Measurements from ENCODE around the gene MID1IP1.

Gene MID1IP1

DNA sequence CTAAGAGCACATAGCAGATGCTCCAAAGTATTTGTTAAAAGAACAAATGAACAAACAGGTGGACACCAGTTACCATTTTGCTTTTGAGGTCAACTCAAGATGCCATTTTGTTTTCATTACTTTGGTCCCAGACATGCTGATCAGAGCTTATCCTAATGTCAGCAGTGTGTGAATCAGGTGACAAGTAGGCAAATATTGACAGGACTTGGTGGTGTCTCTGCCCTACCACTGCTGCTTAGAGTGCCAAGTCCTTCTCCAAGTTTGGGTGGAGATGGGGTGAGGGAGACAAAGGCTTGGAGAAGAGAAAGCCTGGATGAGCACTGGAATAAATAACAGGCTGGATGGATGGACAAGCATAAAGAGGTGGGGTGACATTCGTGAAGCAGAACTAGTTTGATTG is 38.7 kb downstream of the MID1IP1 start:
- H3K4me1 ChIP-seq (ENCODE audit: control insufficient read depth, low read depth, low read length), result no peaks in the 10 kb centered on the region
- no peak overlapping the region for H2AK5ac ChIP-seq (ENCODE audit: low read length)
- no peak overlapping the region for H2BK15ac ChIP-seq (replicated peaks; ENCODE audit: low read depth)
- H3K4me2 ChIP-seq (ENCODE audit: low read length), result no peak overlapping the region
- no peak overlapping the region for H3K27ac ChIP-seq (ENCODE audit: low read depth, low read length)
- H3K9ac ChIP-seq (ENCODE audit: low read length), result no peak overlapping the region
- H4K8ac ChIP-seq (ENCODE audit: low read depth, low read length), result no peak overlapping the region
- H3K27me3 ChIP-seq (ENCODE audit: insufficient read depth, low read length, poor library complexity), result no peaks in the 10 kb centered on the region
- H3K79me2 ChIP-seq (ENCODE audit: control insufficient read depth, insufficient read depth, low read length), result no peaks in the 10 kb centered on the region
- no peak overlapping the region for H2BK120ac ChIP-seq (ENCODE audit: low read depth, low read length)
- H4K5ac ChIP-seq (ENCODE audit: low read length), result no peak overlapping the region
- H3K4me3 ChIP-seq (ENCODE audit: low read length), result no peak overlapping the region
- H3K23ac ChIP-seq (ENCODE audit: low read length), result no peak overlapping the region
- H3K4ac ChIP-seq (ENCODE audit: low read depth, low read length), result no peak overlapping the region
- H3K79me1 ChIP-seq (ENCODE audit: low read length), result no peaks in the 10 kb centered on the region
- no peak overlapping the region for H2BK5ac ChIP-seq (ENCODE audit: low read length)
- H3K56ac ChIP-seq (ENCODE audit: low read length), result no peak overlapping the region
- no peak overlapping the region for H3K18ac ChIP-seq (ENCODE audit: low read length)
- no CpG with 5 or more reads among the region's 1 CpG for WGBS (ENCODE audit: extremely low coverage, insufficient coverage, low lambda C conversion rate)
- DNase-seq, result no peak
- no peaks in the 10 kb centered on the region for H3K36me3 ChIP-seq (ENCODE audit: control insufficient read depth, insufficient read depth, low read length)

GRCh38 chrX:38841750-38842149 is 40.5 kb downstream of the MID1IP1 start:
- no peaks in the 10 kb centered on the region for H3K79me2 ChIP-seq (ENCODE audit: control insufficient read depth, insufficient read depth, low read length)
- H3K79me1 ChIP-seq (ENCODE audit: low read length), result no peaks in the 10 kb centered on the region
- no peak overlapping the region for H2BK120ac ChIP-seq (ENCODE audit: low read depth, low read length)
- H2BK15ac ChIP-seq (replicated peaks; ENCODE audit: low read depth), result no peak overlapping the region
- H3K18ac ChIP-seq (ENCODE audit: low read length), result no peak overlapping the region
- H4K8ac ChIP-seq (ENCODE audit: low read depth, low read length), result no peak overlapping the region
- H4K5ac ChIP-seq (ENCODE audit: low read length), result no peak overlapping the region
- H3K4me2 ChIP-seq (ENCODE audit: low read length), result no peak overlapping the region
- no peak overlapping the region for H3K9ac ChIP-seq (ENCODE audit: low read length)
- DNase-seq, result no peak
- H3K27ac ChIP-seq (ENCODE audit: low read depth, low read length), result no peak overlapping the region
- H3K4me3 ChIP-seq (ENCODE audit: low read length), result no peak overlapping the region
- WGBS (ENCODE audit: extremely low coverage, insufficient coverage, low lambda C conversion rate), result no CpG with 5 or more reads among the region's 2 CpGs
- H2AK5ac ChIP-seq (ENCODE audit: low read length), result no peak overlapping the region
- H3K4me1 ChIP-seq (ENCODE audit: control insufficient read depth, low read depth, low read length), result no peaks in the 10 kb centered on the region
- H2BK5ac ChIP-seq (ENCODE audit: low read length), result no peak overlapping the region
- H3K23ac ChIP-seq (ENCODE audit: low read length), result no peak overlapping the region
- H3K56ac ChIP-seq (ENCODE audit: low read length), result no peak overlapping the region
- no peak overlapping the region for H3K4ac ChIP-seq (ENCODE audit: low read depth, low read length)
- H3K36me3 ChIP-seq (ENCODE audit: control insufficient read depth, insufficient read depth, low read length), result no peaks in the 10 kb centered on the region
- no peaks in the 10 kb centered on the region for H3K27me3 ChIP-seq (ENCODE audit: insufficient read depth, low read length, poor library complexity)

GRCh38 chrX:38845426-38845825 is 44.2 kb downstream of the MID1IP1 start:
- Histone ChIP-seq H3K18ac (ENCODE audit: low read length) (no peak overlapping the region), H3K23ac (ENCODE audit: low read length) (no peak overlapping the region), H3K56ac (ENCODE audit: low read length) (no peak overlapping the region), H3K79me2 (ENCODE audit: control insufficient read depth, insufficient read depth, low read length) (no peaks in the 10 kb centered on the region), H4K5ac (ENCODE audit: low read length) (no peak overlapping the region), H2AK5ac (ENCODE audit: low read length) (no peak overlapping the region), H3K79me1 (ENCODE audit: low read length) (no peaks in the 10 kb centered on the region), H3K36me3 (ENCODE audit: control insufficient read depth, insufficient read depth, low read length) (no peaks in the 10 kb centered on the region), H3K27ac (ENCODE audit: low read depth, low read length) (no peak overlapping the region), H4K8ac (ENCODE audit: low read depth, low read length) (no peak overlapping the region), H3K4me2 (ENCODE audit: low read length) (no peak overlapping the region), H2BK120ac (ENCODE audit: low read depth, low read length) (no peak overlapping the region), H3K4ac (ENCODE audit: low read depth, low read length) (no peak overlapping the region), H3K27me3 (ENCODE audit: insufficient read depth, low read length, poor library complexity) (no peaks in the 10 kb centered on the region), H3K4me3 (ENCODE audit: low read length) (no peak overlapping the region), H3K4me1 (ENCODE audit: control insufficient read depth, low read depth, low read length) (no peaks in the 10 kb centered on the region), H2BK15ac (replicated peaks; ENCODE audit: low read depth) (no peak overlapping the region), H3K9ac (ENCODE audit: low read length) (no peak overlapping the region), H2BK5ac (ENCODE audit: low read length) (no peak overlapping the region)
- no peak for DNase-seq
- no CpG with 5 or more reads among the region's 4 CpGs for WGBS (ENCODE audit: extremely low coverage, insufficient coverage, low lambda C conversion rate)

GRCh38 chrX:38847206-38847902 is 46.1 kb downstream of the MID1IP1 start:
- H3K79me1 ChIP-seq (ENCODE audit: low read length), result no peaks in the 10 kb centered on the region
- no peak overlapping the region for H3K56ac ChIP-seq (ENCODE audit: low read length)
- H3K36me3 ChIP-seq (ENCODE audit: control insufficient read depth, insufficient read depth, low read length), result no peaks in the 10 kb centered on the region
- no peak overlapping the region for H3K4ac ChIP-seq (ENCODE audit: low read depth, low read length)
- no peak for DNase-seq
- H3K79me2 ChIP-seq (ENCODE audit: control insufficient read depth, insufficient read depth, low read length), result no peaks in the 10 kb centered on the region
- no CpG with 5 or more reads among the region's 5 CpGs for WGBS (ENCODE audit: extremely low coverage, insufficient coverage, low lambda C conversion rate)
- H3K23ac ChIP-seq (ENCODE audit: low read length), result no peak overlapping the region
- H3K9ac ChIP-seq (ENCODE audit: low read length), result no peak overlapping the region
- no peak overlapping the region for H4K8ac ChIP-seq (ENCODE audit: low read depth, low read length)
- H3K18ac ChIP-seq (ENCODE audit: low read length), result no peak overlapping the region
- H4K5ac ChIP-seq (ENCODE audit: low read length), result no peak overlapping the region
- H3K4me1 ChIP-seq (ENCODE audit: control insufficient read depth, low read depth, low read length), result no peaks in the 10 kb centered on the region
- no peak overlapping the region for H2BK120ac ChIP-seq (ENCODE audit: low read depth, low read length)
- H2BK5ac ChIP-seq (ENCODE audit: low read length), result no peak overlapping the region
- H3K4me3 ChIP-seq (ENCODE audit: low read length), result no peak overlapping the region
- H2BK15ac ChIP-seq (replicated peaks; ENCODE audit: low read depth), result no peak overlapping the region
- H2AK5ac ChIP-seq (ENCODE audit: low read length), result no peak overlapping the region
- no peak overlapping the region for H3K4me2 ChIP-seq (ENCODE audit: low read length)
- no peak overlapping the region for H3K27ac ChIP-seq (ENCODE audit: low read depth, low read length)
- H3K27me3 ChIP-seq (ENCODE audit: insufficient read depth, low read length, poor library complexity), result no peaks in the 10 kb centered on the region

DNA sequence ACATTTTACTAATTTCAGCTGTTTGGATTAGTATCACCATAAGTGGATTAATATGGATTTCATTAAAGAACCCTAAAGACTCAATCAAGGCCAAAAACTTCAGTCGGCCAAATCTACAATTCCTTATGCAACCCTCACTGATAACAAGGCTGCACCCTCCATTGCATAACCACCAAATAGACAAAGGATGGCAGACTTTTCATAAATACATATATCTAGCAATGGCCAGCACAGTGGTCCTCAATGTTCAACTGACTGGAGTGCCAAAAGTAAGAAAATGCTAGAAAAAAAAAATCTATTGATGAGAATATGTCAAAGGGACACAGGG is 46.6 kb downstream of the MID1IP1 start:
- no peak overlapping the region for H4K8ac ChIP-seq (ENCODE audit: low read depth, low read length)
- no peaks in the 10 kb centered on the region for H3K79me2 ChIP-seq (ENCODE audit: control insufficient read depth, insufficient read depth, low read length)
- WGBS (ENCODE audit: extremely low coverage, insufficient coverage, low lambda C conversion rate), result no CpG with 5 or more reads among the region's 1 CpG
- no peak overlapping the region for H2BK120ac ChIP-seq (ENCODE audit: low read depth, low read length)
- H2AK5ac ChIP-seq (ENCODE audit: low read length), result no peak overlapping the region
- H3K4me1 ChIP-seq (ENCODE audit: control insufficient read depth, low read depth, low read length), result no peaks in the 10 kb centered on the region
- no peaks in the 10 kb centered on the region for H3K27me3 ChIP-seq (ENCODE audit: insufficient read depth, low read length, poor library complexity)
- no peak overlapping the region for H3K4ac ChIP-seq (ENCODE audit: low read depth, low read length)
- H3K79me1 ChIP-seq (ENCODE audit: low read length), result no peaks in the 10 kb centered on the region
- no peak overlapping the region for H4K5ac ChIP-seq (ENCODE audit: low read length)
- no peak overlapping the region for H3K4me3 ChIP-seq (ENCODE audit: low read length)
- no peak overlapping the region for H2BK15ac ChIP-seq (replicated peaks; ENCODE audit: low read depth)
- no peak overlapping the region for H2BK5ac ChIP-seq (ENCODE audit: low read length)
- no peak for DNase-seq
- H3K4me2 ChIP-seq (ENCODE audit: low read length), result no peak overlapping the region
- H3K36me3 ChIP-seq (ENCODE audit: control insufficient read depth, insufficient read depth, low read length), result no peaks in the 10 kb centered on the region
- no peak overlapping the region for H3K27ac ChIP-seq (ENCODE audit: low read depth, low read length)
- no peak overlapping the region for H3K9ac ChIP-seq (ENCODE audit: low read length)
- H3K18ac ChIP-seq (ENCODE audit: low read length), result no peak overlapping the region
- no peak overlapping the region for H3K23ac ChIP-seq (ENCODE audit: low read length)
- H3K56ac ChIP-seq (ENCODE audit: low read length), result no peak overlapping the region
